Measurements from ENCODE around the gene RETREG1.
"Not testable (repeated sequence)": the region's sequence is repeated elsewhere in the genome, so short reads cannot be mapped to it uniquely, and the experiment has no call there.

The RETREG1 gene

GRCh38 chr5:16483361-16483760 is 133.4 kb downstream of the RETREG1 start:
- TF ChIP-seq CTCF (IDR thresholded peaks at IDR 0.05; ENCODE audit: borderline replicate concordance, insufficient read depth, low read depth, low read length): no peak
- no peak overlapping the region for H3K4me3 ChIP-seq (ENCODE audit: low read depth, low read length)

GRCh38 chr5:16482891-16483290 is 133.9 kb downstream of the RETREG1 start:
- no peak overlapping the region for H3K4me3 ChIP-seq (ENCODE audit: low read depth, low read length)
- TF ChIP-seq CTCF (IDR thresholded peaks at IDR 0.05; ENCODE audit: borderline replicate concordance, insufficient read depth, low read depth, low read length): no peak

- H3K4me3 ChIP-seq (ENCODE audit: low read depth, low read length): no peak overlapping the region
- no peak for TF ChIP-seq CTCF (IDR thresholded peaks at IDR 0.05; ENCODE audit: borderline replicate concordance, insufficient read depth, low read depth, low read length)
Measured at GRCh38 chr5:16480821-16481538, 135.8 kb downstream of the RETREG1 start.

- TF ChIP-seq CTCF (IDR thresholded peaks at IDR 0.05; ENCODE audit: borderline replicate concordance, insufficient read depth, low read depth, low read length): no peak
- no peak overlapping the region for H3K4me3 ChIP-seq (ENCODE audit: low read depth, low read length)
Measured at GRCh38 chr5:16480144-16480543, 136.7 kb downstream of the RETREG1 start.

- H3K4me3 ChIP-seq (ENCODE audit: low read depth, low read length): no peak overlapping the region
- TF ChIP-seq CTCF (IDR thresholded peaks at IDR 0.05; ENCODE audit: borderline replicate concordance, insufficient read depth, low read depth, low read length): no peak
Measured at GRCh38 chr5:16477541-16477940, 139.3 kb downstream of the RETREG1 start.

- H3K4me3 ChIP-seq (ENCODE audit: low read depth, low read length): not testable (repeated sequence)
Measured at GRCh38 chr5:16476417-16476816, 140.4 kb downstream of the RETREG1 start.

- no peak overlapping the region for H3K4me3 ChIP-seq (ENCODE audit: low read depth, low read length)
- TF ChIP-seq CTCF (IDR thresholded peaks at IDR 0.05; ENCODE audit: borderline replicate concordance, insufficient read depth, low read depth, low read length): no peak
Measured at GRCh38 chr5:16471387-16471786, 145.4 kb downstream of the RETREG1 start.
